HG03571 (cell line): ENCODE results near the gene PTPRB.

Experiments used
- ATAC-seq: cut with Tn5 transposase; IDR thresholded peaks from one replicate; pipeline ENCODE4 v1.9.1; 2021; ENCODE audit not compliant: unreplicated experiment

The PTPRB gene

GRCh38 chr12:70467476-70467875 lies 169.8 kb downstream of the PTPRB start:
- no peak for ATAC-seq

- ATAC-seq: no peak
These were observed 170.5 kb downstream of the PTPRB start for GRCh38 chr12:70466753-70467152.
